Neural cell (in vitro differentiated cells): ENCODE data around the gene MBD3. TPM values are rescaled to one million over a fixed set of nuclear protein-coding genes. Genes with fewer than 3 reads are reported as not detected.

Experiments used
- H2AFZ ChIP-seq: fragments of 200-600, 300-800 bp; sonication (generic), shearing (Covaris generic); 2 replicates; pipeline ENCODE4 v1.6.0; 2014; ENCODE audit warnings: low read depth, mild to moderate bottlenecking, antibody characterized with exemption, low read length, moderate library complexity
- H3F3A ChIP-seq: fragments of 200-600 bp; shearing (Covaris generic); 2 replicates; pipeline ENCODE4 v1.6.1; 2016; ENCODE audit warnings: mild to moderate bottlenecking, moderate library complexity, mixed read lengths, antibody characterized with exemption, low read length; ENCODE audit not compliant: insufficient read depth, poor library complexity, severe bottlenecking
- H3K27ac ChIP-seq: fragments of 200-600, 300-800 bp; sonication (generic), shearing (Covaris generic); 2 replicates; pipeline ENCODE4 v1.5.1; 2014; ENCODE audit warnings: mild to moderate bottlenecking, low read length, moderate library complexity
- H3K27me3 ChIP-seq: fragments of 300-800, 200-600 bp; sonication (generic), shearing (Covaris generic); 2 replicates; pipeline ENCODE4 v1.6.0; 2014; ENCODE audit warnings: mild to moderate bottlenecking, low read depth, low read length, moderate library complexity; ENCODE audit not compliant: insufficient read depth
- H3K36me3 ChIP-seq: fragments of 300-800, 200-600 bp; sonication (generic), shearing (Covaris generic); 2 replicates; pipeline ENCODE4 v1.5.1; 2014; ENCODE audit warnings: mild to moderate bottlenecking, antibody characterized with exemption, low read length, moderate library complexity; ENCODE audit not compliant: insufficient read depth
- H3K4me2 ChIP-seq: fragments of 300-800, 200-600 bp; sonication (generic), shearing (Covaris generic); 2 replicates; pipeline ENCODE4 v1.6.0; 2014; ENCODE audit warnings: mild to moderate bottlenecking, low read length
- H3K4me3 ChIP-seq: fragments of 300-800, 200-600 bp; sonication (generic), shearing (Covaris generic); 2 replicates; pipeline ENCODE4 v1.5.1; 2014; ENCODE audit warnings: mild to moderate bottlenecking, low read length, moderate library complexity
- H3K79me2 ChIP-seq: fragments of 200-600 bp; shearing (Covaris generic); replicated peaks from 2 replicates; pipeline ENCODE4 v1.6.0; 2014; ENCODE audit warnings: mild to moderate bottlenecking, low read length, moderate library complexity; ENCODE audit not compliant: insufficient read depth
- H3K9ac ChIP-seq: fragments of 300-800, 200-600 bp; sonication (generic), shearing (Covaris generic); 2 replicates; pipeline ENCODE4 v1.6.1; 2016; ENCODE audit warnings: mild to moderate bottlenecking, low read length, mixed read lengths
- H3K9me2 ChIP-seq: fragments of 200-600 bp; shearing (Covaris generic); 2 replicates; pipeline ENCODE4 v1.6.1; 2016; ENCODE audit warnings: mild to moderate bottlenecking, low read length, mixed read lengths; ENCODE audit not compliant: insufficient read depth
- H3K9me3 ChIP-seq: fragments of 200-600, 300-800 bp; sonication (generic), shearing (Covaris generic); 2 replicates; pipeline ENCODE4 v1.6.1; 2016; ENCODE audit warnings: mild to moderate bottlenecking, mixed run types, low read length, moderate library complexity, mixed read lengths
- H4K20me1 ChIP-seq: fragments of 200-600 bp; shearing (Covaris generic); 2 replicates; pipeline ENCODE4 v1.6.1; 2016; ENCODE audit warnings: mild to moderate bottlenecking, mixed run types; ENCODE audit not compliant: insufficient read depth
- CTCF ChIP-seq: fragments of 450-650 bp; IDR thresholded peaks from 2 replicates; pipeline ENCODE4 v1.5.1; 2014; ENCODE audit warnings: antibody characterized with exemption, mild to moderate bottlenecking, moderate library complexity; ENCODE audit not compliant: poor library complexity, severe bottlenecking
- EP300 ChIP-seq: fragments of 450-650 bp; conservative IDR thresholded peaks from 2 replicates; pipeline ENCODE4 v1.6.1; 2014; ENCODE audit warnings: antibody characterized with exemption, mild to moderate bottlenecking, moderate library complexity; ENCODE audit not compliant: poor library complexity, severe bottlenecking
- EZH2 ChIP-seq: fragments of 200-600, 300-800 bp; shearing (Covaris generic), sonication (generic); IDR thresholded peaks from 2 replicates; pipeline ENCODE4 v1.6.1; 2014; ENCODE audit warnings: antibody characterized with exemption, low read length, borderline replicate concordance, mild to moderate bottlenecking; ENCODE audit not compliant: insufficient read depth, poor library complexity, severe bottlenecking
- MXI1 ChIP-seq: fragments of 450-650 bp; conservative IDR thresholded peaks from 2 replicates; pipeline ENCODE4 v1.6.1; 2014; ENCODE audit warnings: antibody characterized with exemption, mild to moderate bottlenecking; ENCODE audit not compliant: poor library complexity, severe bottlenecking
- POLR2AphosphoS5 ChIP-seq: IDR thresholded peaks from 2 replicates; pipeline ENCODE4 v1.6.1; 2012
- RAD21 ChIP-seq: fragments of 450-650 bp; conservative IDR thresholded peaks from 2 replicates; pipeline ENCODE4 v1.6.1; 2014; ENCODE audit warnings: antibody characterized with exemption, mild to moderate bottlenecking, moderate library complexity
- SMC3 ChIP-seq: fragments of 450-650 bp; conservative IDR thresholded peaks from 2 replicates; pipeline ENCODE4 v1.6.1; 2014; ENCODE audit warnings: antibody characterized with exemption, mild to moderate bottlenecking, moderate library complexity; ENCODE audit not compliant: poor library complexity
- TAF1 ChIP-seq: IDR thresholded peaks from 2 replicates; pipeline ENCODE4 v1.6.1; 2012; ENCODE audit warnings: low read depth
- polyA plus RNA-seq: library from polyadenylated mRNA; depleted of rRNA; stranded (reverse); fragments of >200 nt; gene quantifications from 2 replicates; pipeline ENCODE4 v1.2.3, GENCODE V29; 2014
- TF ChIP-seq, protein P1 (sequence below): IDR thresholded peaks from 2 replicates; pipeline ENCODE4 v1.6.1; 2012; ENCODE audit warnings: borderline replicate concordance

Gene MBD3
- polyA plus RNA-seq, 1 donor from 2014 or later: 80.1 TPM

DNA sequence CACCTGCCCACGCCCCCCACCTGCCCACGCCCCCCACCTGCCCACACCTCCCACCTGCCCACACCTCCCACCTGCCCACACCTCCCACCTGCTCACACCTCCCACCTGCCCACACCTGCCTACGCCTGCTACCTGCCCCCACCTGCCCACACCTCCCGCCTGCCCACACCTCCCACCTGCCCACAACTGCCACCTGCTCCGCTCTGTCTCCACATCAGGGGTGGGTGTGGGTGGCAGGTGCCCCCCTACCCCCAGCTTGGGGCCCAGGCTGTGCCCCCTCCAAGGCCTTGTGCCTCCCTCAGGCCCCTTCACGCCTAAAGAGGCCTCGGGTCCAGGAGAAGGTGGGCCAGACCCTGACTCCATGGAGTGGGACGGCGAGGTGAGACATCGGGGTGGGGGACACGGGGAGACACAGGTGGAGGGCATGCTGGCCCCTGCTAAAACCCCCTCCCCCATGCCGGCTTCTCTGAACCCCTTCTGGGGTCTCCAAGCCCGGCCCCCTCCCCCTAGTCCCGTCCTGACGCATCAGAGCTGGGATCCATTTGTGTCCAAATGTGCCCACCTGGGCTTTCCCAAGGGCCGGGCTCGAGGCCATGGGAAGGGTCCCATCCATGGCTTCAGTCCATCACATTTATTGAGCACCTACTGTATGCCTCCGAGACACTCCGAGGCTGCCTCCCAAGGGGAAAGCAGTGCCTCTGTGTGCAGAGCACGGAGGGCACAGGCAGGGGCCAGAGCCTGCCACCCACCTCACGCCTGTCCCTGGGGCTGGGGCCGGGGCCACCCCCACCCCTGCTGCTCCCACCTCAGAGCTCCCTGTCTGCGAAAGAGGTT, 63.9 kb downstream of the MBD3 start (continued):
- TF ChIP-seq POLR2AphosphoS5 (no peak), RAD21 (no peak)

DNA sequence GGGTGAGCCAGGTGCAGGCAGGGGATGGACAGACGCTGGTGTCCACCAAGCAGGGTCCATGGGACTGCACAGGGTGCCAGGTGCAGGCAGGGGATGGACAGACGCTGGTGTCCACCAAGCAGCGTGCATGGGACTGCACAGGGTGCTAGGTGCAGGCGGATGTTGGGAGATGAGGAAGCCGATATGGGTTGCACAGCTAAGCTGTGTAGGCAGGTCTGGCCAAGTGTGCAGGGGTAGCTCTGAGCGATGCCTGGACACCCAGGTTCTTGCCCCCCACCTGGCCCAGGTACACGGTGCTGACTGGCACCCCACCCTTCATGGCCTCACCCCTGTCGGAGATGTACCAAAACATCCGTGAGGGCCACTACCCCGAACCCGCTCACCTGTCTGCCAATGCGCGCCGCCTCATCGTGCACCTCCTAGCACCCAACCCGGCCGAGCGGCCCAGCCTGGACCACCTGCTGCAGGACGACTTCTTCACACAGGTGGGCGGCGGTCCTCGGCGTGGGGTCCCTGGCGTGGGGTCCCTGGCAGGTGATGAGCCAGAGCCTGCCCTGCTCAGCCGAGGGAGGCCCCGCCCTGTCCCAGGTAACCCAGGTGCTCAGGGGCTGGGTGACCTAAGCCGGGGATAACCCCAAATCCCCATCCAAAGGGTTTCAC, 64.9 kb downstream of the MBD3 start:
- TF ChIP-seq RAD21 (no peak), MXI1 (no peak), POLR2AphosphoS5 (no peak), EZH2 (no peak), TAF1 (no peak), SMC3 (no peak), CTCF (no peak), EP300 (no peak)
- TF ChIP-seq, protein P1, sequence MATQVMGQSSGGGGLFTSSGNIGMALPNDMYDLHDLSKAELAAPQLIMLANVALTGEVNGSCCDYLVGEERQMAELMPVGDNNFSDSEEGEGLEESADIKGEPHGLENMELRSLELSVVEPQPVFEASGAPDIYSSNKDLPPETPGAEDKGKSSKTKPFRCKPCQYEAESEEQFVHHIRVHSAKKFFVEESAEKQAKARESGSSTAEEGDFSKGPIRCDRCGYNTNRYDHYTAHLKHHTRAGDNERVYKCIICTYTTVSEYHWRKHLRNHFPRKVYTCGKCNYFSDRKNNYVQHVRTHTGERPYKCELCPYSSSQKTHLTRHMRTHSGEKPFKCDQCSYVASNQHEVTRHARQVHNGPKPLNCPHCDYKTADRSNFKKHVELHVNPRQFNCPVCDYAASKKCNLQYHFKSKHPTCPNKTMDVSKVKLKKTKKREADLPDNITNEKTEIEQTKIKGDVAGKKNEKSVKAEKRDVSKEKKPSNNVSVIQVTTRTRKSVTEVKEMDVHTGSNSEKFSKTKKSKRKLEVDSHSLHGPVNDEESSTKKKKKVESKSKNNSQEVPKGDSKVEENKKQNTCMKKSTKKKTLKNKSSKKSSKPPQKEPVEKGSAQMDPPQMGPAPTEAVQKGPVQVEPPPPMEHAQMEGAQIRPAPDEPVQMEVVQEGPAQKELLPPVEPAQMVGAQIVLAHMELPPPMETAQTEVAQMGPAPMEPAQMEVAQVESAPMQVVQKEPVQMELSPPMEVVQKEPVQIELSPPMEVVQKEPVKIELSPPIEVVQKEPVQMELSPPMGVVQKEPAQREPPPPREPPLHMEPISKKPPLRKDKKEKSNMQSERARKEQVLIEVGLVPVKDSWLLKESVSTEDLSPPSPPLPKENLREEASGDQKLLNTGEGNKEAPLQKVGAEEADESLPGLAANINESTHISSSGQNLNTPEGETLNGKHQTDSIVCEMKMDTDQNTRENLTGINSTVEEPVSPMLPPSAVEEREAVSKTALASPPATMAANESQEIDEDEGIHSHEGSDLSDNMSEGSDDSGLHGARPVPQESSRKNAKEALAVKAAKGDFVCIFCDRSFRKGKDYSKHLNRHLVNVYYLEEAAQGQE: no peak
- Histone ChIP-seq H3F3A (no peaks in the 10 kb centered on the region), H3K4me2 (no peak overlapping the region)

More for the DNA sequence above, 64.9 kb downstream of the MBD3 start:
- Histone ChIP-seq H3K9ac (no peak overlapping the region), H3K79me2 (no peaks in the 10 kb centered on the region), H2AFZ (no peak overlapping the region), H3K9me2 (no peaks in the 10 kb centered on the region), H3K27ac (no peak overlapping the region), H4K20me1 (no peaks in the 10 kb centered on the region), H3K9me3 (no peaks in the 10 kb centered on the region), H3K4me3 (no peak overlapping the region), H3K27me3 (peaks cover 22% of the 10 kb centered on the region), H3K36me3 (no peaks in the 10 kb centered on the region)
